Gastroesophageal sphincter (tissue), 3 donors: ENCODE data around the gene PTBP3.

ENCODE experiments used
- CTCF ChIP-seq, 4 experiments: fragments of 200-600 bp in 2 of 4; fragments of 450-650 bp in 2 of 4; sonication (generic) in 1 of 4; IDR thresholded peaks; one replicate each; pipeline ENCODE4 v1.5.1; 2017 to 2019; ENCODE audit warnings: antibody characterized with exemption in 4 of 4, mild to moderate bottlenecking in 2 of 4, moderate library complexity in 2 of 4
- POLR2A ChIP-seq, 2 donors: fragments of 450-650 bp; IDR thresholded peaks; one replicate each; pipeline ENCODE4 v1.6.1; 2017; ENCODE audit warnings: antibody characterized with exemption in 2 of 2, mild to moderate bottlenecking in 2 of 2, moderate library complexity in 1 of 2
- POLR2AphosphoS5 ChIP-seq: sonication (generic); formaldehyde crosslinking; IDR thresholded peaks from one replicate; pipeline ENCODE4 v1.6.1; 2017; ENCODE audit warnings: antibody characterized with exemption

GRCh38 chr9:112239708-112240107 lies 93.7 kb downstream of the PTBP3 start:
- no peak for TF ChIP-seq CTCF (IDR thresholded peaks at IDR 0.05)
- TF ChIP-seq POLR2A (IDR thresholded peaks at IDR 0.05) = no peak
- no peak for TF ChIP-seq POLR2AphosphoS5
